ENCODE measurements around the gene EFNA5.

EFNA5 gene

GRCh38 chr5:107567901-107568671 is 102.7 kb downstream of the EFNA5 start:
- no peak for DNase-seq

GRCh38 chr5:107566986-107567385 is 103.8 kb downstream of the EFNA5 start:
- DNase-seq: no peak

- DNase-seq: no peak
Observed at GRCh38 chr5:107565791-107566767, 104.7 kb downstream of the EFNA5 start.

GRCh38 chr5:107564931-107565372 is 105.8 kb downstream of the EFNA5 start:
- DNase-seq: no peak

- no peak for DNase-seq
Observed at GRCh38 chr5:107563959-107564544, 106.7 kb downstream of the EFNA5 start.

- no peak for DNase-seq
Observed at GRCh38 chr5:107560377-107560776, 110.4 kb downstream of the EFNA5 start.

- DNase-seq: no peak
Observed at GRCh38 chr5:107558823-107559375, 111.8 kb downstream of the EFNA5 start.

GRCh38 chr5:107557051-107557658 is 113.6 kb downstream of the EFNA5 start:
- no peak for DNase-seq

GRCh38 chr5:107556575-107556974 is 114.2 kb downstream of the EFNA5 start:
- no peak for DNase-seq

GRCh38 chr5:107555425-107556090 is 115.2 kb downstream of the EFNA5 start:
- DNase-seq: no peak

- no peak for DNase-seq
Observed at GRCh38 chr5:107554776-107555424, 115.8 kb downstream of the EFNA5 start.

GRCh38 chr5:107553117-107553555 is 117.6 kb downstream of the EFNA5 start:
- no peak for DNase-seq

- no peak for DNase-seq
Observed at GRCh38 chr5:107551088-107551487, 119.6 kb downstream of the EFNA5 start.

- no peak for DNase-seq
Observed at GRCh38 chr5:107549567-107549966, 121.2 kb downstream of the EFNA5 start.

- no peak for DNase-seq
Observed at GRCh38 chr5:107548477-107548876, 122.3 kb downstream of the EFNA5 start.

- DNase-seq: no peak
Observed at GRCh38 chr5:107546719-107547118, 124.0 kb downstream of the EFNA5 start.

GRCh38 chr5:107545486-107545885 is 125.3 kb downstream of the EFNA5 start:
- no peak for DNase-seq

GRCh38 chr5:107544967-107545366 is 125.8 kb downstream of the EFNA5 start:
- DNase-seq: no peak

GRCh38 chr5:107544476-107544875 is 126.3 kb downstream of the EFNA5 start:
- no peak for DNase-seq

GRCh38 chr5:107543868-107544267 is 126.9 kb downstream of the EFNA5 start:
- no peak for DNase-seq

- no peak for DNase-seq
Observed at GRCh38 chr5:107542831-107543231, 127.9 kb downstream of the EFNA5 start.

Data from CD4-positive, alpha-beta T cell treated with Interleukin-15 for 1 hour (primary cell).